Measurements from ENCODE around the gene CCL25.
"Not testable (repeated sequence)": the region's sequence is repeated elsewhere in the genome, so short reads cannot be mapped to it uniquely, and the experiment has no call there.

The CCL25 gene, protein sequence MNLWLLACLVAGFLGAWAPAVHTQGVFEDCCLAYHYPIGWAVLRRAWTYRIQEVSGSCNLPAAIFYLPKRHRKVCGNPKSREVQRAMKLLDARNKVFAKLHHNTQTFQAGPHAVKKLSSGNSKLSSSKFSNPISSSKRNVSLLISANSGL

DNA sequence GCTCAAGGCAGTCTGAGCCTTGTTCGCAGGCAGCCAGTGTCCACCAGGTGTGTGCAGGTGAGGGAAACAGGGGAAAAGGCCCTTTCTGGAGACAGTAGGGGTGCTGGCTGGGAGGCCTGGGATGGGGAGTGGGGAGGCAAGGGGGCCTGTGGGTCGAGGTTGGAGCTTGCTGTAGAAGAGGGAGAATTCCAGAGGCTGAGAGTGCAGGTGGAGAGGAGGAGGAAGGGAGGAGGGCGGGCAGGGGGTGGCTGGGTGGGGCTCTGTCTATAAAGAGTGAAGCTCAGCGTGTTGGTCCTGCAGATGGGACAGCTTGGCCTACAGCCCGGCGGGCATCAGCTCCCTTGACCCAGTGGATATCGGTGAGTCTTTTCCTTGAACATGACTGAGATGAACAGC, at the start of gene CCL25:
Gene CCL25, plus strand, starts transcription at position 297 of the 396 bp plus-strand sequence. CDS start 290 bp downstream, outside the sequence.
- DNase-seq: no peak

DNA sequence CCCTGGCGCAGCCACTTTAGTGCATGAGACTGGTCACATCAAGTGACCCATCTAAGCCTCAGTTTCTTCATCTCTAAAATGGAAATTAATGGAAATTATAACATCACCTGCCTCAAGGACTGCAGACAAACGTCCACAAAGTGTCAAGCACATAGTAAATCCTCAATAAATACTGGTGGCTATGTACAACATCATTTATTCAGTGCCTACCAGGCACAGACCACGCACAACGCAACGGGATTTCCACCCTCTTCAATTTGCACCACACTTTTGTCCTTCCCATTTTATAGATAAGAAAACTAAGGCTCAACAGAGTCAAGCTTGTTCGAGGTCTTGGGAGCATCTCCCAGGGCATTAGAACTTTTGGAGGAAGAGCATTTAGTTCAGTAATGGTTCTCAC, 48.6 kb upstream of the CCL25 start:
- DNase-seq: no peak

DNA sequence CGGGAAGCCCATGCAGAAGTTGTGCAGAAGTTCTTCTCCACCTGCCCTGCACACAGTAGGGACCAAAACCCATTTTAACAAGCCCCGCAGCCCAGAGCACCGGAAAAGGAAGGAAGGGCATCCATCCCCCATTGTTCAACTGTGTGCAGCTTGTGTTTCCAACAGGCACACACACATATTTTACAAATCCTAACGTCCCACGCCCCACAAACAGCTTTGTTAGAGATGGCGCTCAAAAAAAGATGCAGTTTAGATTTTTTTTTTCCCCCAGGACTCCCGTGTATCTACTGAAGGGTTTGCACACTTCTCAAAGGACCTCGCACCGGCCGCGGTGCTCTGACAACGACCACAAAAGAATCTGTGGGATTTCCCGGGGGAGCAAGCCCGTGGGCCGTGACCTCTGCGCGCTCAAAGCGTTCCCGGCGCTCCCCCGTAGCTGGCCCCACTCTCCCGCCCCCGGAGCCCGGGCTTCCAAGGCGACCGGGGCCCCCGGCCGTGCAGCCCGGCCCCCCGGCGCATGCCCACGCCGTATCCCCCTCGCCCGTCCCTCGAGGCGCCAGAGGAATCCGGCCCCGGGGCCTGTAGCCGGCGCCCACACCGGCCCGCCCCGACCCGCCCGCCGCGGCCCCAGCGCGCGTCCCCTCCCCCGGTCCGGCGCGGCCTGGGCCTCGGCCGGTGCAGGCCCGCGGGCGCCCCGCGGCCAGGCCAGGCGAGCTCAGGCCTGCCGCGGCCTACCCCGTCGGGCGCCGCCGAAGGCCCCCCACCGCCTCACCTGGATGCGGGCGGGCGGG, 47.6 kb upstream of the CCL25 start:
- peak; percentile 45 for DNase-seq

DNA sequence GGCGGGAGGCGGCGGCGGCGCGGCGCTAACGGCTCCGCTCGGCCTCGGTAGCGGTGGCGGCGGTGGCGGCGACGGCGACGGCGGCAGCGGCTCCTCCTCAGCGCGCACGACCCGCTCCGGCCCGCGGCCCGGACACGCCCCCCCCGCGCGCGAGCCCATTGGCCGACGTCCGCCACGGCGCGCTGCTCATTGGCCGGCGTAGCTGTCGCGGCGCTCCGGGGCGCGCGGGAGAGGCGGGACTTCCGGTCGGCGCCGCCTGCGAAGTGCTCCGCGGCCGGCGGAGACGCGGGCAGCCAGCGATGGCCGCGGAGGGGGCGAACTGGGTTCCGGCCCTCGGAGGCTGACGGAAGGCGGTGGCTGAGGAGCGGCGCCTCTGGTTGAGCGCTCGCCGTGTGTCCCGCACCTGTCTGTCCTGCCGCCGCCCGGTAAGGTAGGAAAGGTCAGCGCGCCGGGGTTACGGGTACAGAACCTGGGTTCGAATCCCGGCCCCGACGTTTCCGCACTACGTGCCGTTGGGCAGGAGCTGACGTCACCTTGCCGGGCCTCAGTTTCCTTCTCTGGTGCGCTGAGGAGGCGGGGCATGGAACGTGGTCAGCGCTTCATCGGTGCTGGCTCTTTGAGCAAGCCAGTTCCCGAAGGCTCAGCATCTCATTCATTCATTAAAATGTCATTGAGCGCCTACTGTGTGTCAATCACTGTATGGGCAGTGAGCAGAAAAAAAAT, 46.9 kb upstream of the CCL25 start, which contains the start of gene ELAVL1:
Gene ELAVL1, minus strand, starts transcription at position 108 of the 723 bp plus-strand sequence. CDS start 13,826 bp downstream, outside the sequence.
- DNase-seq: peak; percentile 87

DNA sequence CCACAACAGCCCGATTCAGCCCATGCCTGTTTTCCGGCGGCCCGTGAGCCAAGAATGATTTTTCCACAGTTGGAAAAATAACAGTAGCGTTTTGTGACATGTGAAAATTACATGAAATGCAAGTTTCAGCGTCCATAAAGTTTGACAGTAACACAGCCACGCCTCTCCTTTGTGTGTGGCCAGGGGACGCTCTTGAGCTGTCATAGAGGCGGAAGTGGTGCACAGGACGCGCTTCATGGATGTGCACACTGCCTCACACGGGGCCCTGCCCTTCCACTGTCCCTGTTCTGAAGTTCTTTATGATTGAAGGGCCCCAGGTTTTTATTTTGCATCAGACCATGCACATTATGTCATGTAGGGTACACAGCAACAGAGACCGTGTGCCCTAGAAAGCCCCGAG, 34.8 kb upstream of the CCL25 start:
- DNase-seq: peak; percentile 45

DNA sequence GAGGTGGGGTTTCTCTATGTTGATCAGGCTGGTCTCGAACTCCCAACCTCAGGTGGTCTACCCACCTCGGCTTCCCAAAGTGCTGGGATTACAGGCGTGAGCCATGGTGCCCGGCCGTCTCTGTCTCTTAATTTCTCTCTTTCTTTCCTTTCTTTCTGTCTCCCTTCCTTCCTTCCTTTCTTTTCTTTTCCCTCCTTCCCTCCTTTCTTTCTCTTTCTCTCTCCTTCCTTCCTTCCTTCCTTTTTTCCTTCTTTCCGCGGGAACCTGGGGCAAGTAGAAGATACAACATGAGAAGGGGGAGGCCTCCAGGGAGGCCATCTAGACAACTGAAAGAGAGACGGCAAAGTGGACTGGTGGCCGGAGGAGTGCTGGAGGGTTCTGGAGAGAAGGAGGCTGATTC, 31.9 kb upstream of the CCL25 start:
- no peak for DNase-seq

DNA sequence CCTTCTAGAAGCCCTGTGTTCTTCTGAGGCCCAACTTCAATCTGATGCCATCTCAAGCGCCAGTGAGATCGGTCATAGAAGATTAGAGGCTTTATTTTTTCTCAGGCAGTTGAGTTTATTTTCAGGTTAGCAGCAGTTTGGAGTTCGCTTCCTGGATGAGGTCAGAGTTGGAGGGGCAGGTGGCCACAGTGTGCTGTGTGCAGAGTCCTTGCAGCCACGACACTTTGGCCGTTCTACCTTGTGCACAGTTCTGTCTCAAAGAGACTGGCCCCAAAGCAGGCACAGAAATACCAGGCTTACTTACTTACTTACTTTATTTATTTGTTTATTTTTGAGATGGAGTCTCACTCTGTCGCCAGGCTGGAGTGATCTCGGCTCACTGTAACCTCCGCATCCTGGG, 31.2 kb upstream of the CCL25 start:
- no peak for DNase-seq

DNA sequence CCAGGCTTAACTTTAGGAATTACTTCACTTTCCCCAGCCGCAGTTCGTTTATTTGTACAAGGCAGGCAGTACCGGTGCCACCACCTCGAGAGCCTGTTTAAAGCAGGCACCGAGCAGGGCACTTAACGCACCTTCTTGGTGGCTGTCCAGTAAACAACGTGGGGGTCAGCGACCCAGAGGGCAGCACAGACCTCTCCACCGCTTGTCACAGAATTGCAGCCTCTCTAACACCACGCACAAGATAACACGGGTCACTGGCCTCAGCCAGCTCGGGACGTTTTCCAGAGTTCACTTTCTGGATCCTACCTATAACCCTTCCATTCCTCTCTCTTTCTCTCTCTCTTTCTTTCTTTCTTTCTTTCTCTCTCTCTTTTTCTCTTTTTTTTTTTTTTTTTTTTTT, 30.3 kb upstream of the CCL25 start:
- DNase-seq: no peak

DNA sequence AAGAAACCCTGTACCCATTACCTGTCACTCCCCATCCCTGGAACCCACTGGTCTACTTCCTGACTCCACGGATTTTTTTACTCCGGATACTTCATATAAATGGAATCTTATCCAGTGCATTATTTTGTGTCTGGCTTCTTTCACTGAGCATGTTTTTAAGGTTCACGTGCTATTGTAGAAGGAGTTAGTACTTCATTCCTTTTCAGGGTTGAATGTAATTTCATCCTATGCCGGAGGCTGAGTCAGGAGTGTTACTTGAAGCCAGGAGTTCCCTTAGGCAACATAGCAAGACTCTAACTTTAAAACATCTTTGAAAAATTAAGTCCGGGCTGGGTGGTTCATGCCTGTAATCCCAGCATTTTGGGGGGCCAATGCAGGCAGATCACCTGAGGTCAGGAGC, 29.2 kb upstream of the CCL25 start:
- DNase-seq: no peak

DNA sequence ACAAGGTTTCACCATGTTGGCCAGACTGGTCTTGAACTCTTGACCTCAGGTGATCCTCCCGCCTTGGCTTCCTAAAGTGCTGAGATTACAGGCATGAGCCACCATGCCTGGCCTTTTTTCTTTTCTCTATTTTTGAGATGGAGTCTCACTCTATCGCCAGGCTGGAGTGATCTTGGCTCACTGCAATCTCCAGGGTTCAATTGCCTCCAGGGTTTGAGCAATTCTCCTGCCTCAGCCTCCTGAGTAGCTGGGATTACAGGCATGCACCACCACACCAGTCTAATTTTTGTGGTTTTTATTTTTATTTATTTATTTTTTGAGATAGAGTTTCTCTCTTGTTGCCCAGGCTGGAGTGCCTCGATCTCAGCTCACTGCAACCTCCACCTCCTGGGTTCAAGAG, 28.3 kb upstream of the CCL25 start:
- not testable (repeated sequence) for DNase-seq

DNA sequence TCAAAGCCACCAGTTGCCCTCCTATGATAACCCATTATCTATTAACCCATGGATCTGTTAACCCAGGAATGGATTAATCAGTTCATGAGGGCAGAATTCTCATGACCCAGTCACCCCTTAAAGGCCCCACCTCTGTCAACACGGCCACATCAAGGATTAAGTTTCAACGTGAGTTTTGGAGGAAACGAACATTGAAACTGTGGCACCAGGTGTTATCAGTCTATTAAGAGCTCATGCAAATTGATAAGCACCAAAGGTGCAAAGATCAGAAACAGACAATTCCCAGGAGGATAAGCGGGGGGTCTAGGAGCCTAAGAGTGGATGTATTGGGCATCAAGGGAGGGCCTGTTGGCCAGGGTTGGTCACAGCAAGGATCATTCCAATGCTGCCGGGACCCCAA, 27.2 kb upstream of the CCL25 start:
- DNase-seq: no peak

DNA sequence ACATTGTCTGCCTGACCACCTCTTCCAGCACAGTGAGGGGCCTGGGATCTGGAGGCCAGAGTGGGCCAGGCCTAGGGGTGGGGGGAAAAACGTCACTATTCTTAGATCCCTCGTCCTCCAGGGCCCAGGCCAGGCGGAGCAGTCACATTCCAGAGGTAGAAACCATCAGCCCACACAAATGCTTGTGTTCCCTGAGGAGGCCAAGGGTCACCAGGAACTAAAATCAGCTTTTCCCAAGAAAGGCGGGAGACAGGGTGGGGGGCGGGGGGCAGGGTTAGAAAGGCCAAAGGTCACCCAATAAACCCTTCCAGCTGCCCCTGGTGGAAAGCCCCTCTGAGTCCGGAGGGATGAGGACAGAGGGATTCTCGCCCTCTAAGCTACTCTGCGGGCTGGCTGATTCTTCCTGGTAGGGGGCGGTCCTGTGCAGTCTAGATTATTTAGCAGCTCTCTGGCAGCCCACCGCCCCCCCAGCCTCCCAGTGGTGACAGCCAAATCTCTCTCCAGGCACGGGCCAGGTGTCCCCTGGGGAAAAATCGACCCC, 23.5 kb upstream of the CCL25 start:
- no peak for DNase-seq

DNA sequence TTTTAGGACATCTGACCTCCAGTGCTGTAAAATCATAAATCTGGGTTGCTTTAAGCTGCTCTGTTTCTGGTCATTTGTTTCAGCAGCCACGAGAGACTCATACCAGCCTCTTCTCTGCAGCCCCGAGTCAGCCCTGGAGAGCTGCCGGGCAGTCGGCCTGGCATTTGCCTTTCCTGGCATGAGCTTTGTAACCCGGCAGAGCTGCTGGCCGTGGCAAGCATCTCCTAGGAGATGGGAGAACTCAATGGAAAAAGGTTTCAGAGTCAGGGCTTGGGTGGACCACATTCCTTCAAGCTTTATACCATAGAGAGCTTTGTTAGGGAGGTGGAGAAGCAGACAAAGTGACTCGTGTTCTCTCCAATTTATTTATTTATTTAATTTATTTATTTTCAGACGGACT, 21.6 kb upstream of the CCL25 start:
- no peak for DNase-seq

DNA sequence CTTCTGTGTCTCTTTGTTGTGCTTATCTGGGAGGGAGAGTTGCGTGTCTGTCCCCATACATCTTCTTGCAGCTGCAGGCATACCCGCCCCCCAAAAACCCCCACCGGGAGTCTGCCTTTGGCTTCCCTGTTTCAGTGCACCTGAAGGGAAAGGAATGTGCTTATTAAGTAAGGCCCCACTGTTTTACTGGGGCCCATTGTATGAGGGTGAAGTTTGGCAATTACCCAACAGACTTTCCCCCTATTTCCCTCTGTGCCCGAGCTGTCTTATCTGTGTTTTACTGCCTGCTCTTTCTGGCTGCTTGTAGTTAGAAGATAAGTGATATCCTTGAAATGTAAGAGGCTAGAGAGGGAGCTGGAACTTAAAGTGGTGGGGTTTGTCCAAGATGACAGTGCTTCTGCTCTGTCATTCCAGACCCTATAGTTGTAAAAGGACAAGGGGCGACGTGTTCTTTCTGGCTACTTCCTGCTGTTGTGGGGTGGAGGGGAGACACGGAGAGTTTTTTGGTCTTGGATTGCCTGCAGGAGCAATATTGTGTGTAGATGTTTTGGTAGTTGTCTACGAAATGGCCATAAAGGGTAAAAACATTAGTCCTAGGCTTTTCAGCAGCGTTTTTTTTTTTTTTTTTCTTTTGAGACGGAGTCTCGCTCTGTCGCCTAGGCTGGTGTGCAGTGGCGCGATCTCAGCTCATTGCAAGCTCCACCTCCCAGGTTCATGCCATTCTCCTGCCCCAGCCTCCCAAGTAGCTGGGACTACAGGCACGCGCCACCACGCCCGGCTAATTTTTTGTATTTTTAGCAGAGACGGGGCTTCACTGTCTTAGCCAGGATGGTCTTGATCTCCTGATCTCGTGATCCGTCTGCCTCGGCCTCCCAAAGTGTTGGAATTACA, 19.0 kb upstream of the CCL25 start:
- not testable (repeated sequence) for DNase-seq

DNA sequence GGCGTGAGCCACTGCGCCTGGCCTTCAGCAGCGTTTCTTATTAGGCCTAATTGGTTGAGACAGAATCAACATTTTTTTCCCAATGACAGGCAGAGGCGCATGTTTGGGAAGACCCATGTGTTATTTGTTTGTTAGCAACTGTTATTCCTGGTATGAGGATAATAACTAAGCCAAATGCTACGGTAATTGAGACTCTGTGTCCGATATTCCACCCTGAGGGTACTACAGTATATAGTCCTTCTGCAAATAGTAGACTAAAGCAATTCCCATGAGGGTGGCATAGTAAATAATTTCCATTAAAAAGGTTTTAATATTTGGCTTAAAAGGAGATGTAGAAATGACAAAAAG, 18.4 kb upstream of the CCL25 start:
- no peak for DNase-seq

DNA sequence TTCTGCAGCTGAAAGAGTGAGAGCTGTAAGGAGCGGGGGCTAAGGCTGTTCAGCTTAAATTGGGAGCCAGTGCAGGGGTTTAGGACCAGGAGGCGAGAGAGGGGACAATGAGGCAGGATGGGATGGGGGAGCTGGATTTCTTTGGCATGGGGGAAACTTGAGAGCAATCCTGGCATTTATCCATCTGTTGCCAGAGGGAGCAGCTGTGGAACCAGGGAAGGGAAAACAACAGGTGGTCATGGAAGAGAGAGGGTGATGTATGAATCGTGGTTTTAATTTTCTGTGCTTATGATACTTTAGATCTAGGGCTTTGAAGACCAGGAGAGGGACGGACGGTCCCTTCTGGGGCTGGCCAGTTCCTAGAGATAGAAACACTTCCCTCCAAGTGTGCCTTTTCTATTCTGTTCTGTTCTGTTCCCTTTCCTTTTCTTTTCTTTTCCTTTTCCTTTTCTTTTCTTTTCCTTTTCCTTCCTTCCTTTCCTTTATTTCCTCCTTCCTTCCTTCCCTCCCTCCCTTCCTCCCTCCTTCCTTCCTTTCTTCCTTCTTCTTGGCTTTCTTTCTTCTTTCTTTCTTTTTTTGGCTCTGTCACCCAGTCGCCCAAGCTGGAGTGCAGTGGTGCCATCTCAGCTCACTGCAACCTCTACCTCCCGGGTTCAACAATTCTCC, 16.0 kb upstream of the CCL25 start:
- DNase-seq: no peak

DNA sequence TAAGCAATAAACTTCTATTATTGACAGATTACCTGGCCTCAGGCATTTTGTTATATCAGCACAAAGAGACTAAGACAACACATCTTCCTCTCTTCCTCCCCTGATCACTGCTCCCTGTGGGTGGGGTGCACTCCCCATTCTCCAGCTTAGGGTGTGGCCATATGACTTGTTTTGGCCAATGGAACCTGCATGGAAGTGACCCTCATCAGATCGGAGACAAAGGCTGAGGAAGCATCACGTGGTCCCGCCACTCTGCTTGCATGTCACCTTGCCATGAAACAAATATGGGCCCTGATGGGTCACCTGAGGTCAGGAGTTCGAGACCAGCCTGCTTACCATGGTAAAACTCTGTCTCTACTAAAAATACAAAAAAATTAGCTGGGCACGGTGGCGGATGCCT, 13.7 kb upstream of the CCL25 start:
- DNase-seq: no peak

DNA sequence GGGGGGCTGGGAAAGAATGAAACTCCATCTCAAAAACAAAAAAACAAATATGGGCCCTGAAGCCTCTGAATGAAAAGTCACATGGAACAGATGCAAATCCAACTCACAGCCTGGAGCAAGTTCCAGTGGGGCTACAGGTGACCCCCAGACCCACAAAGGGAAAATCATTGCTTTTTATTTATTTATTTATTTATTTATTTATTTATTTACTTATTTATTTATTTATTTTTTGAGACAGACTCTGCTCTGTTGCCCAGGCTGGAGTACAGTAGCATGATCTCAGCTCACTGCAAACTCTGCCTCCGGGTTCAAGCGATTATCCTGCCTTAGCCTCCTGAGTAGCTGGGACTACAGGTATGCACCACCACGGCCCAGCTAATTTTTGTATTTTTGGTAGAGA, 13.3 kb upstream of the CCL25 start:
- no peak for DNase-seq

DNA sequence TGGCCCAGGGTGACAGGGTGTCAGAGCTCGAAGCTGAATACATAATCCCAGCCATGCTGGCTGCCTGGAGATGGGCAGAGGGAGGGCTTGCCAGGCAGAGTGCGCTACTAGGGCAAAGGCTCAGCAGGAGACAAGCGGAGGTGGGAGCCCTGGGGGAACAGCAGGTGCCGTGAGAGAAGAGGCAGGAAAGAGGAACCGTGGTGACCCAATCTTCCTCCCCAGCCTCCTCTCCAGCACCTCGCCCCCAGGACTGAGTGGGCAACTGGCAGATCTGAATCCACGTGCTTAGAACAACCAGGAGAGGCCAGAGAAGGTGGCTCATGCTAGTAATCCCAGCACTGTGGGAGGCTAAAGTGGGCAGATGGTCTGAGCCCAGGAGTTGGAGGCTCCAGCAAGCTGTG, 11.0 kb upstream of the CCL25 start:
- DNase-seq: peak; percentile 35

DNA sequence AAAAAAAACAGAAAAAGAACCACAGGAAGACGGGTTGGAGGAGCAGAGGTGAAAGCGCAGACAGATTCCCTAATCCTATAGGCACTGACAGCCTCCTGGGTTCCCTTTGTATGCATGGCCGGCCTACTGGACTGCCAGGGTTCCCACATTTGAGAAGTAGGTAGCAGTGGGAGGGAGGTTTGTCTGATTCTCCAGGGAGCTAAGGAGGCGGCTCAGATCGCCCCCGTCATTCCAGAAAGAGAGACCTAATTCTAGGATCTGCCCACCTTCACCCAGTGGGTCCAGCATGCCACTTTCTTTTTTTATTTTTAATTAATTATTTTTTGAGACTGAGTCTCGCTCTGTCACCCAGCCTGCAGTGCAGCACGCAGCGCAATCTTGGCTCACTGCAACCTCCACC, 9.7 kb upstream of the CCL25 start:
- no peak for DNase-seq

DNA sequence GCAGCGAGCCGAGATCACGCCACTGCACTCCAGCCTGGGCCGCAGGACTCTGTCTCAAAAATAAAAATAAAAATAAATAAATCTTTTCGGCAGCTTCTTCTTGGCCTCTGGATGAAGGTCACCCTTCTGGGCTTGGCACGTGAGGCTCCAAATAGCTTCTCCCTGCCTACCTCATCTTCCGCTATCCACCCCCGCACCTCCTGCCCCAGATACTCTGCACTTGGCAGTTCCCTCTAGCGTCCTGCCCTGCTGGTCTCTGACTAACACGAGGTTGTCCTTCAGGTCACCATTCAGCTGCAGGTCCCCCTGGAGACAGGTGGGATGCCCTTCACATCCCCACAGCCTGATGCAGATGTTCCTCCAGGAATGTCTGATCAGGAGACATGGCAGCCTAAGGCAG, 8.5 kb upstream of the CCL25 start:
- no peak for DNase-seq

DNA sequence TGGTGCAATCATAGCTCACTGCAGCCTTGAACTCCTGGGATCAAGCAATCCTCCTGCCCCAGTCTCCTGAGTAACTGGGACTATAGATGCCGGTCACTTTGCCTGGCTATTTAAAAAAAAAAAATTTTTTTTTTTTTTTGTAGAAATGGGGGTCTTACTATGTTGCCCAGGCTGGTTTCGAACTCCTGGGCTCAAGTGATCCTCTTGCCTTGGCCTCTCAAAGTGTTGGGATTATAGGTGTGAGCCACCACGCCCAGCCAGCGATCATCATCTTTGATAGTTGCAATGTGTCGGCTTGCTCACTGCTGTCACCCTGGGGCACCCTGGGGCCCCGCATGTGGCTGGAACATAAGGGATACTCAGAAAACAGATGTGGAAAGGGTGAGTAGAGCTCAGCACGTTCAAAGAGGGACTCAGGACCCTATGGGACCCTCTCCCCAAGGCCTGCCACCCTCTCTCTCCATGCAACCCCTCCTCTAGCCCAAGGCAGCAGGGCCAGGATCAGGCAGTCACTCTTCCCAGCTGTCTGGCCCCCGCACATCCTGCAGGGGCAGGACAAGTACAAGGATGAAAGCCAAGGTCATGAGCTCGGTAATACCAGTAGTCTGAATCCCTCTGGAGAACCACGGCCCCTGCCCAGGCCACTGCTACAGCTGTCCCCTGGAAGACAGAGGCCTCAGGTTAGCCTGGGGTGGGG, 6.5 kb upstream of the CCL25 start:
- DNase-seq: no peak

All from MV-4-11 (cell line).